Measurements from ENCODE around the gene ZBTB7C. TPM values are rescaled to one million over a fixed set of nuclear protein-coding genes. Genes with fewer than 3 reads are reported as not detected.
"Not testable (repeated sequence)": the region's sequence is repeated elsewhere in the genome, so short reads cannot be mapped to it uniquely, and the experiment has no call there.

ZBTB7C gene
- total RNA-seq, 1 donor from 2014 or later = 1.4 TPM

- Mint-ChIP-seq H3K36me3 (ENCODE audit: low read depth) (peaks cover 3% of the 10 kb centered on the region), H3K4me3 (ENCODE audit: unreplicated experiment) (no peak overlapping the region), H3K27me3 (ENCODE audit: low read depth) (peaks cover 25% of the 10 kb centered on the region), H3K4me1 (ENCODE audit: low read depth) (peaks cover 41% of the 10 kb centered on the region), H3K9me3 (ENCODE audit: low read depth) (no peaks in the 10 kb centered on the region), H3K27ac (ENCODE audit: unreplicated experiment) (no peak overlapping the region)
- DNase-seq (ENCODE audit: low spot score) = no peak
- TF ChIP-seq CTCF (IDR thresholded peaks at IDR 0.05) = no peak
These were observed 33.6 kb upstream of the ZBTB7C start for GRCh38 chr18:48442761-48443160.

- no peak for DNase-seq (ENCODE audit: low spot score)
- H3K36me3 Mint-ChIP-seq (ENCODE audit: low read depth) = peaks cover 3% of the 10 kb centered on the region
- peaks cover 34% of the 10 kb centered on the region for H3K4me1 Mint-ChIP-seq (ENCODE audit: low read depth)
- H3K4me3 Mint-ChIP-seq (ENCODE audit: unreplicated experiment) = peak overlapping the region; percentile 33
- H3K9me3 Mint-ChIP-seq (ENCODE audit: low read depth) = no peaks in the 10 kb centered on the region
- peak overlapping the region; percentile 73 for H3K27ac Mint-ChIP-seq (ENCODE audit: unreplicated experiment)
- TF ChIP-seq CTCF (IDR thresholded peaks at IDR 0.05) = no peak
- H3K27me3 Mint-ChIP-seq (ENCODE audit: low read depth) = peaks cover 33% of the 10 kb centered on the region
These were observed 32.3 kb upstream of the ZBTB7C start for GRCh38 chr18:48441405-48441881.

GRCh38 chr18:48440924-48441323 is 31.7 kb upstream of the ZBTB7C start:
- Mint-ChIP-seq H3K4me3 (ENCODE audit: unreplicated experiment) (peak overlapping the region; percentile 33), H3K27me3 (ENCODE audit: low read depth) (peaks cover 38% of the 10 kb centered on the region), H3K36me3 (ENCODE audit: low read depth) (peaks cover 3% of the 10 kb centered on the region), H3K9me3 (ENCODE audit: low read depth) (no peaks in the 10 kb centered on the region), H3K27ac (ENCODE audit: unreplicated experiment) (peak overlapping the region; percentile 42), H3K4me1 (ENCODE audit: low read depth) (peaks cover 31% of the 10 kb centered on the region)
- no peak for TF ChIP-seq CTCF (IDR thresholded peaks at IDR 0.05)
- no peak for DNase-seq (ENCODE audit: low spot score)

- H3K4me1 Mint-ChIP-seq (ENCODE audit: low read depth) = peaks cover 13% of the 10 kb centered on the region
- TF ChIP-seq CTCF (IDR thresholded peaks at IDR 0.05) = no peak
- no peak overlapping the region for H3K4me3 Mint-ChIP-seq (ENCODE audit: unreplicated experiment)
- H3K36me3 Mint-ChIP-seq (ENCODE audit: low read depth) = peaks cover 5% of the 10 kb centered on the region
- H3K9me3 Mint-ChIP-seq (ENCODE audit: low read depth) = peaks cover 2% of the 10 kb centered on the region
- H3K27ac Mint-ChIP-seq (ENCODE audit: unreplicated experiment) = no peak overlapping the region
- no peak for DNase-seq (ENCODE audit: low spot score)
- peaks cover 54% of the 10 kb centered on the region for H3K27me3 Mint-ChIP-seq (ENCODE audit: low read depth)
These were observed 27.7 kb upstream of the ZBTB7C start for GRCh38 chr18:48436907-48437306.

GRCh38 chr18:48434382-48434781 is 25.2 kb upstream of the ZBTB7C start:
- H3K9me3 Mint-ChIP-seq (ENCODE audit: low read depth); H3K36me3 Mint-ChIP-seq (ENCODE audit: low read depth); H3K4me3 Mint-ChIP-seq (ENCODE audit: unreplicated experiment); DNase-seq (ENCODE audit: low spot score); H3K27ac Mint-ChIP-seq (ENCODE audit: unreplicated experiment); H3K4me1 Mint-ChIP-seq (ENCODE audit: low read depth): not testable (repeated sequence)
- peaks cover 62% of the 10 kb centered on the region for H3K27me3 Mint-ChIP-seq (ENCODE audit: low read depth)

- DNase-seq (ENCODE audit: low spot score) = no peak
- Mint-ChIP-seq H3K4me1 (ENCODE audit: low read depth) (no peaks in the 10 kb centered on the region), H3K36me3 (ENCODE audit: low read depth) (peaks cover 2% of the 10 kb centered on the region), H3K4me3 (ENCODE audit: unreplicated experiment) (no peak overlapping the region), H3K27ac (ENCODE audit: unreplicated experiment) (no peak overlapping the region), H3K9me3 (ENCODE audit: low read depth) (peaks cover 2% of the 10 kb centered on the region), H3K27me3 (ENCODE audit: low read depth) (peaks cover 60% of the 10 kb centered on the region)
- no peak for TF ChIP-seq CTCF (IDR thresholded peaks at IDR 0.05)
These were observed 24.4 kb upstream of the ZBTB7C start for GRCh38 chr18:48433541-48433940.

Data from chondrocyte (in vitro differentiated cells).